GM18511 (cell line): Measurements from ENCODE around the gene RP9.

Experiments
- ATAC-seq: cut with Tn5 transposase; IDR thresholded peaks from one replicate; pipeline ENCODE4 v1.9.1; 2021; ENCODE audit warnings: mild to moderate bottlenecking, moderate library complexity; ENCODE audit not compliant: unreplicated experiment

Gene RP9

DNA sequence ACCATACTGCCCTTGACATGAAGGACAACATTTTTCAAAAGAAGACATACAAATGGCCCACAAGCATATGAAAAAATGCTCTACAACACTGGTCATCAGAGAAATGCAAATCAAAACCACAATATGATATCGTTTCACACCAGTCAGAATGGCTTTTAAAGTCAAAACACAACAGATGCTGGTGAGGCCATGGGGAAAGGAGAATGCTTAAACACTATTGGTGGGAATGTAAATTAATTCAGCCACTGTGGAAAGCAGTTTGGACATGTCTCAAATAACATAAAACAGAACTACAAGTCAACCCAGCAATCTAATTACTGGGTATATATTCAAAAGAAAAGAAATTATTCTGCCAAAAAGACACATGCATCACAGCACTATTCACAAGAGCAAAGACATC is 42.4 kb downstream of the RP9 start:
- no peak for ATAC-seq

DNA sequence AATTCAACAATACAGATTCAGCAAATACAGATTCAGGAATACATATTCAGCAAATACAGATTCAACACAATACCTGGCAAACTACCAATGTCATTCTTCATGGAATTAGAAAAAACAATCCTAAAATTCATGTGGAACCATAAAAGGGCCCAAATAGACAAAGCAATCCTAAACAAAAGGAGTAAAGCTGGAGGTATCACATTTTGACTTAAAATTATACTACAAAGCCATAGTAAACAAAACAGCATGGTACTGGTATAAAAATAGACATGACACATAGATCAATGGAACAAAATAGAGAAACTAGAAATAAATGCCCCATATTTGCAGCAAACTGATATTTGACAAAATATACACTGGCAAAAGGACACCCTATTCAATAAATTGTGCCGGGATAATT is 43.2 kb downstream of the RP9 start:
- no peak for ATAC-seq

DNA sequence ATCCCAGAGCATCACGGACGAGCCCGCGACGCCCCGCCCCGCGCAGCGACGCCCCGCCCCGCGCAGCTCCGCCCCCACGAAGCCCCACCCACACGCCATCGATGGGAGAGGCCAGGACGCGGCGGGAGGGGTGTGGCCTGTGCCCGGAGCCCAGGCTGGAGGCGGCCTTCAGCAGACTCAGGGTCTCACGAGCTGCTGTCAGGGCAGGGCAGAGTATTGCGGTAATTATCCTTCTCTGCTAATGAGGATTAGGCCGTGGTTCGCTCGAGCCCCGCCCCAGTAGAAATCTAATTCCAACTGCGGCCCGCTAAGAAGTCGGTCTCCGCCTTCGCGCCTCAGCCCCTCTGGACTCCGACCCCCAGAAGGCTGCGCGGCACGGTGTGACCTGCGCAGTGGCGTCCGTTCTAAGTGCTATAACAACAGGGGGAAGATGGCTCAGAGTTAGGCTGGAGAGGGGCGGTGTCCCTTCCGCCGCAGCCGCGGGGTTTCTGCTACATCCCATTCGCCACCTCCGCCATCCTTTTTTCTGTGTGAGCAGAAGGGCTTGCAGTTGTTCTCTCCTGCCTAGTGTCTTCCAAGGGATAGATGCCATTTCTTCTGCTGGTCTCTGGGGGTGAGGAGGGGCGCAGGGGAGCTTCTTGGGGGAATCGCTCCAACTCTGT is 46.3 kb downstream of the RP9 start:
- ATAC-seq: peak; percentile 96

DNA sequence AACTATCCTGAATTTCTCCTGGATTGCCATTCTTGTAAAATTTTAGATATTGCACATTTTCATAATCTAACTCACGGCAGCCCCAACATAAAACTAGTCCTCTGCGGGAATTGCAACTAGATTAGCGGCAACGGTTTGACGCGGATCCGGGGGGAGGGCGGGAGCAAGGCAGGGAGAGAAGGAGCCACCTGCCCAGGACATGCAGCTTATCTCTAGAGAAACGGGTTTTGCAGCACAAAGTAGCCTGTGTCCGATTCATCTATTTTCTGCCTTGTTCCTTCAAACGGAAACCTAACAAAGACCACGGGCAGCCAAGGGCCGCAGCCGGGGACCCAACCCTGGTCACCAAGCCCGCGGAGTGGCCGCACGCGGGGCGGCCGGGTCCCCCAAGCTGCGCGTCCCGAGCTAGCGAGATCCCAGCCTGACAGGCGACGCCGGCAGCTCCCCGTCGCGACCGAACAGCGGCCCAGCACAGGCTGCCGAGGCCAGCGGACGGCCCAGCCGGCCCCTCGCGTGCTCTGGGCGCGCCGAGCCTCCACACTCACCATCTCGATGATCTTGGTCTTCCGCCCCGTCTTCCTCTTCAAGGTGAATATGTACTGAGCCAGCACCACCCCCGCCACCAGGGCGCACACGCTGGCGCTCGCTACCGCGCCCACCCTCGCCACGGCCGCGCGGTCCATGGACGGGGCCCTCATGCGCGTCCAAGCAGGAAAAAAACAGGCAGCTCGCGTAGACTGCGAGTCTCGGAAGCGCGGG is 47.0 kb downstream of the RP9 start, which contains the start of gene NT5C3A:
Gene NT5C3A (minus strand): TSS at position 754 of the 759 bp plus-strand sequence. CDS start 71 bp downstream, at position 683.
- peak; percentile 49 for ATAC-seq

DNA sequence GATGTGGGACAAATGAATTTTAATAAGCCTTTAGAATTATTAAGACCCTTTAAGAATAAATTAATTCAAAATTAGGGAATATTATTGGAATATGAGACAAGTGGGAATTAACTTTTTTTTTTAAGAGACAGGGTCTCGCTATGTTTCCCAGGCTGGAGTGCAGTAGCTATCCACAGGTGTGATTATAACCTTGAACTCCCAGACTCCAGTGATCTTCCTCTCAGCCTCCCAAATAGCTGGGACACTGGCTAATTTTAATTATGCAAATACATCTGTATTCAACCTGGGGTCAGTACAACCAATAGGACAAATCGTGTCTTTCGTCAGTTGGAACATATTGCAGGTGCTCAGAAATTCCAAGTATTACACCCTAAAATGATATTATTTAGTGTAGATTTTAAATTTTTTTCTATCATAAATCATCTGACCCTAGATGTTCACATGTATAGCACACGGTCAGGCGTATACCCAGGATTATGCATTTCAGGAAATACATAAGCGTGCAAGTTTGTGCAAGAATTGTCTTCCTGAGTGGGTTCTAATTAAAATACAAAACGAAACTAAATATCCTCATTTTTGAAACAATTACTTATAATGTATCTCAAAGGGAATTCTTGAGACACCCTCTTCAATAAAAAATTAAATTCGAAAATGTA is 47.8 kb downstream of the RP9 start:
- ATAC-seq: no peak

DNA sequence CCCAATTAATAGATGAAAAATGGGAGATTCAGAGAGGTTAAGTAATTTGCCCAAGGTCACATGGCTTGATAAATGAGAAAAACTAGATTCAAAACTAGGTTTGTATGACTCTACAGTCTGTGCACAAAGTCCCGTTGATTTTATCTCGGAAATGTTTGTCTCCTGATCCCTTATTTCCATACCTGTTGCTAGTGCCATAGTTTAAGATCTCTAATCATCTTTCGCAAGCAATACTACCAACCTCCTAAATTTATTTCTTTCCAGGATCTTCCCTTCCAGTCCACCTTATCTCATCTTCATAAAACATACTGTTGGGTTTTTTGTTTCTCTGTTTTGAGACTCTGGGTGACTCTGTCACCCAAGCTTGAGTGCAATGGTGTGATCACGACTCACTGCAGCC is 49.6 kb downstream of the RP9 start:
- no peak for ATAC-seq

DNA sequence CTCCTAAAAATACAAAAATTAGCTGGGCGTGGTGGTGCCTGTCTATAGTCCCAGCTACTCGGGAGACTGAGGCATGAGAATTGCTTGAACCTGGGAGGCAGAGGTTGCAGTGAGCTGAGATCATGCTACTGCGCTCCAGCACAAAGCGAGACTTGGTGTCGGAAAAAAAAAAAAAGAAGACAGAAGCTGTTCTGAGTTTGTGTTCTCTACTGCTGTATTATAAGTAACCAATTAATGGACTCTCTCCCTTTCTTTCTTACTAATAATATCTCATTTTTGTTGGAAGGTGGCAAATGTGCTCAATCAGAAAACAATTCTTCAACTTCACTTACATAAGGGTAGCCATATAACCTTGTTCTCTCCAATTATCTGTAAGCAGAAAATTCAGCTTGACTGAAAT is 54.0 kb downstream of the RP9 start:
- ATAC-seq: no peak

DNA sequence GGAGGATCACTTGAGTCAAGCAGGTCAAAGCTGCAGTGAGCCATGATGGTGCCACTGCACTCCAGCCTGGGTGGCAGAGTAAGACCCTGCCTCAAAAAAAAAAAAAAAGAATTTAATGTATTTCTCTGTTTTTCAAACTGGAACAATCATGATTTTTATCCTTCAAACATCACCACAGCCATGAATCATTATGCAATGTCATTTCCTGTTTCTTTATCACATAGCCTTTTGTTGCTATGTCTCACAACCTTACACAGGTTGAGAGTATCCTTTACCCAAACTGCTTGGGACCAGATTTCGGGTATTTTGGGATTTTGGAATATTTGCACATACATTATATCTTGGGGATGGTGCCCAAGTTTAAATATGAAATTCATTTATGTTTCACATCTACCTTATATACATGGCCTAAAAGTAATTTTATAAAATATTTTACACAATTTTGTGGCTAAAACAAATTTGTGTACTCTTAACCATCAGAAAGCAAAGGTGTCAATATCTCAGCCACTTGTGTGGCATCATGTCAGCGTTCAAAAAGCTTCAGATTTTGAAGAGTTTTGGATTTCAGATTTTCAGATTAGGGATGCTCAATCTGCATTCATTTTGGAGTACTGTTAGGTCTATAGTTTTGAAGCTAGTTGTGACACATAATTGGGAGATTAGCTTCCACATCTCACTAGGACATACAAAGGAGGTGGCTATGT is 54.8 kb downstream of the RP9 start:
- peak; percentile 52 for ATAC-seq

DNA sequence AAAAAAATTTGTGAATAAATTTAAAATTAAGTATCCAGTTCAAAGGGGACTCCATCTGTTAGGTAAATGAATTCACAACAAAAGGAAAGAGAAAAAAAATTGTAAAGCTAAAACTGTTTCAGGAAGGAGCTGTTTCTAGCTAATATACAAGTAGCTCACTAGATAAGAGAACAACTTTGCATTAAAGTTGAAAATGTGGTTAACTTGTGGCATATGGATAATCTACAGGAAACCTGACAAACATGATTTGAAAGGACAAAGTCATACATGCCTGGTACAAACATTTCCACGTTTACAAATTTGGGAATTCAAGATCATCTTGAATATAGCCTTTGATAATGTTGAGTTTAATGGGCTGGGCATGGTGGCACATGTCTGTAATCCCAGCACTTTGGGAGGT is 55.5 kb downstream of the RP9 start:
- no peak for ATAC-seq

DNA sequence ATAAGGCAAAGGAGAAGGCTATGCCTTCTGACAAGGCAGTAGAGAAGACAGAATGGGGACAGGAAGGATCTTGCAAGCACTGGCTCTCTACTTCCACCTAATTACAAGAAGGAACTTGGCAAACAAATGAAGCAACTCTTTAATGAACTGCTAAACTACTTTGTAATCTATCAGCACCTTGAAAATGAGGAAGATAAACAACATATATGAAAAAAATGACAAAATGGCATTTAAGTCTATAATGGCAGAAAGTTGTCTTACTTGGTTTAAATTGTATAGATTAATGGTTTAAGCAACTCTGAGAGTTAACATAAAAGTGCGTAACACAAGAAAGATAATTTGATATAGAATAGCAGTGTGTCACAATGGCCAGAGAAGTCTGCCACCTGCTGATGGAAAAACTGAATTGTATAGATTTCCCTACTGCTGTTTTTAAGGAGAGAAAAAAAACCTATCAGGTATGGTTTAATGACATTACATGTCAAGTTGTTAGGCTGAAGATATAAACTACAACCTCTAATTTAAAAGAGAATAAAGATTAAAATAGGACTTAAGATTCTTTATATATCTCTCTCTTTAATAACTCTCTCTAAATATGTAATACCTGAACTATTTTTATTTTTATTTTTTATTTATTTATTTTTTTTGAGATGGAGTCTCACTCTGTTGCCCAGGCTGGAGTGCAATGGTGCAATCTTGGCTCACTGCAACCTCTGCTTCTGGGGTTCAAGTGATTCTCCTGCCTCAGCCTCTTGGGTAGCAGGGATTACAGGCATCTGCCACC is 58.5 kb downstream of the RP9 start:
- peak; percentile 57 for ATAC-seq

DNA sequence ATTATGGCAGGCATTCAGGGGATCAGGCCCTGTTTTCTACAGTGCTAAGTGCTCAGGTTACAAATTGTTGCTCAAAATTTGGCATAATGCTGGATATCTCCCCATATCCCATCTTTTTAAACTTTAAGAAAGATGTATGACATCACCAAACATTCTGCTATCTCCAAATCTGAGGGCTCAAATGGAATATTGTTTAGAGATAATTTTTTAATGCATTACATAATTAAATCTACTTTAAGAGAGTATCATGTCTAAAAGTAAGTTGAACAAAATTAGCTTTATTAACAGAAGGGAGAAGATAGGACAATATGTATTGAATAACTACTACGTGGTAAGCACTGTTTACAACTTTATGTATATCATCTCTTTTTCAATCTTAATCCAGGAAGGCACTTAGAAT is 60.5 kb downstream of the RP9 start:
- no peak for ATAC-seq

DNA sequence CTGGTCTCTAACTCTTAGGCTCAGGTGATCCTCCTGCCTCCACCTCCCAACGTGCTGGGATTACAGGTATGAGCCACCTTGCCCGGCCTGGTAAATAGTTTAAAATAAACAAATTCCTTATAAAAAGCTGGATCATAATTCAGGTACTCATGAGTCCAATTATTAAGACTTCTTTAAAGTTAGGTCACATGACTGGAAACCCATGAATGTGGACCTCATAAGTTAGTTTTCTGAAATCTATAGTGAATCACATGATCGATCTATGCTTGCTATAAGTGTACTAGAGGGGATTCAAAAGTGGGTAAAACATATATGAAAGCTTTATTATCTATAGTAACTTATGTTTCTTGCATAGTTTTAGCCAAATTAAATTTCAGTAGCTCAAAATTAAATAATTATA is 60.9 kb downstream of the RP9 start:
- ATAC-seq: no peak

DNA sequence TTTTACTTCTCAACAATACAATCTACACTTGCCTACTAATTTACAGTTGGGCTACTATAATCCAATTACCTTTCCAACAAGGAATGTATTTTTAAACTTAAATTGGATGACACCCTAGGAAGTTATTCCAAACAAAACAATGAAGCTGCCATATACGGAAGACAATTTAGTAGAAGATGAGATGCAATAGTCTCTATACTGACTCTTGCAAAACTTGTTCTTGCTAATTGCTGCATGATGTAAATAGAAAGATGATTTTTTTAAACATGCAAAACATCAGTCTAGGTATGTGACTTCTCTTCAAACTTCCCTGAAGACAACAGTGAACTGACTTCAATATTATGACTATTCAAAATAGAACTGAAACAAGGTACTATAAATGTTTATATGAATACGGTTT is 64.2 kb downstream of the RP9 start:
- no peak for ATAC-seq
